HEK293 (cell line): Measurements from ENCODE around the gene ERGIC1.

ENCODE experiments used
- REST ChIP-seq: fragments of 450-650 bp; formaldehyde crosslinking; IDR thresholded peaks from 2 replicates; pipeline ENCODE4 v1.5.1; 2016; ENCODE audit warnings: missing biosample characterization, missing genetic modification characterization
- ZBTB1 ChIP-seq: fragments of 450-650 bp; formaldehyde crosslinking; IDR thresholded peaks from 2 replicates; pipeline ENCODE4 v1.5.1; 2016; ENCODE audit warnings: missing biosample characterization, missing genetic modification characterization
- ZBTB7A ChIP-seq: fragments of 450-650 bp; formaldehyde crosslinking; IDR thresholded peaks from 2 replicates; pipeline ENCODE4 v1.5.1; 2016; ENCODE audit warnings: low read depth, missing biosample characterization, missing genetic modification characterization
- ZNF549 ChIP-seq: fragments of 450-650 bp; IDR thresholded peaks from 2 replicates; pipeline ENCODE4 v1.5.1; 2018; ENCODE audit warnings: missing biosample characterization, missing genetic modification characterization, mild to moderate bottlenecking, inconsistent platforms, moderate library complexity
- TF ChIP-seq, protein P1 (sequence below): fragments of 450-650 bp; formaldehyde crosslinking; IDR thresholded peaks from 2 replicates; pipeline ENCODE4 v1.5.1; 2016; ENCODE audit warnings: missing biosample characterization, missing genetic modification characterization
- TF ChIP-seq, protein P2 (sequence below): fragments of 450-650 bp; formaldehyde crosslinking; optimal IDR thresholded peaks from 2 replicates; pipeline ENCODE3; 2016; ENCODE audit warnings: missing biosample characterization, mild to moderate bottlenecking, missing genetic modification characterization
- TF ChIP-seq, protein P3 (sequence below): fragments of 450-650 bp; formaldehyde crosslinking; IDR thresholded peaks from 2 replicates; pipeline ENCODE4 v1.5.1; 2016; ENCODE audit warnings: missing biosample characterization, missing genetic modification characterization, low read depth

DNA sequence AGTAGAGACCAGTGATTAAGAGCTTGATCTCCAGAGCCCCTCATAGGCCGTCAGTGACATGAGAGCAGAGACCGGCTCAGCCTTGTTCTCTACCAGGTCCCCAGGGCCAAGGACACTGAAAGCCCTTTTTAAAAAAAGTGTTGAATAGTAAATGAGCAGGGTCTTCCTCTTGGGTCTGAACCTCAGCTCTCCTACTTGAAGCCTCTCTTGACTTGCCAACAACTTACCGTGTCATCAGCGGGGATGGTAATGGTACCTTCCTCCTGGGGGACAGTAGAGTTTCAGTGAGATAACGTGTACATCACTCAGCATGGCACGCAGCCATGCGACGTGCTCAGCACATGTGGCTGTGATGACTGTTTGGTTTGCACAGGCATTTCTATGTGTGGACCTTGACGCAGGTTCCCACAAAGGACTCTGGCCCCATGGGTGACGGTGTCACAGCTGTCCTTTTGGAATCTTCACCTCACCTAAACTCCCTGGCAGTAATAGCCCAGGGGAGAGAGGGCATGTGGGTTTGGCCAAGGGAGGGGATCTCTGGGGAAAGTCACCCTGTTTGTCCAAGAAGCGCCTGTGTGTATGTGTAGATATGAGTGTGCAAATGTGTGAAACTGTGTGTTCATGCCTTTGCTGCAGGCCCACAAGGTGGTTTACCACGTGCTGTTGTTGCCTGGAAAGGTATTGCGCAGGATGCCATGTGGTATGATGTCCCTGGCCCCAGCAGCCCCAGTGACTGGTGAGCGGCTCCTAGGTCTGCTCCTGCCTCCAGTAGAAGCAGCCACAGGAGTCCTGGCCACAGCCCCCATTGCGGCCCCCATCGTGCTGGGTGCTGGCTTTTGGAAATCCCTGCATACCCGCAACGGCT, 18.7 kb downstream of the ERGIC1 start:
- TF ChIP-seq, protein P1, sequence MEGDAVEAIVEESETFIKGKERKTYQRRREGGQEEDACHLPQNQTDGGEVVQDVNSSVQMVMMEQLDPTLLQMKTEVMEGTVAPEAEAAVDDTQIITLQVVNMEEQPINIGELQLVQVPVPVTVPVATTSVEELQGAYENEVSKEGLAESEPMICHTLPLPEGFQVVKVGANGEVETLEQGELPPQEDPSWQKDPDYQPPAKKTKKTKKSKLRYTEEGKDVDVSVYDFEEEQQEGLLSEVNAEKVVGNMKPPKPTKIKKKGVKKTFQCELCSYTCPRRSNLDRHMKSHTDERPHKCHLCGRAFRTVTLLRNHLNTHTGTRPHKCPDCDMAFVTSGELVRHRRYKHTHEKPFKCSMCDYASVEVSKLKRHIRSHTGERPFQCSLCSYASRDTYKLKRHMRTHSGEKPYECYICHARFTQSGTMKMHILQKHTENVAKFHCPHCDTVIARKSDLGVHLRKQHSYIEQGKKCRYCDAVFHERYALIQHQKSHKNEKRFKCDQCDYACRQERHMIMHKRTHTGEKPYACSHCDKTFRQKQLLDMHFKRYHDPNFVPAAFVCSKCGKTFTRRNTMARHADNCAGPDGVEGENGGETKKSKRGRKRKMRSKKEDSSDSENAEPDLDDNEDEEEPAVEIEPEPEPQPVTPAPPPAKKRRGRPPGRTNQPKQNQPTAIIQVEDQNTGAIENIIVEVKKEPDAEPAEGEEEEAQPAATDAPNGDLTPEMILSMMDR (tag by site-specific recombination) = no peak
- TF ChIP-seq, protein P2, sequence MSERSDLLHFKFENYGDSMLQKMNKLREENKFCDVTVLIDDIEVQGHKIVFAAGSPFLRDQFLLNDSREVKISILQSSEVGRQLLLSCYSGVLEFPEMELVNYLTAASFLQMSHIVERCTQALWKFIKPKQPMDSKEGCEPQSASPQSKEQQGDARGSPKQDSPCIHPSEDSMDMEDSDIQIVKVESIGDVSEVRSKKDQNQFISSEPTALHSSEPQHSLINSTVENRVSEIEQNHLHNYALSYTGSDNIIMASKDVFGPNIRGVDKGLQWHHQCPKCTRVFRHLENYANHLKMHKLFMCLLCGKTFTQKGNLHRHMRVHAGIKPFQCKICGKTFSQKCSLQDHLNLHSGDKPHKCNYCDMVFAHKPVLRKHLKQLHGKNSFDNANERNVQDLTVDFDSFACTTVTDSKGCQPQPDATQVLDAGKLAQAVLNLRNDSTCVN (tag by site-specific recombination) = no peak
- TF ChIP-seq ZBTB1 (tag by site-specific recombination) (no peak), ZBTB7A (no peak), REST (tag by site-specific recombination) (no peak), ZNF549 (tag by site-specific recombination) (no peak)
- TF ChIP-seq, protein P3, sequence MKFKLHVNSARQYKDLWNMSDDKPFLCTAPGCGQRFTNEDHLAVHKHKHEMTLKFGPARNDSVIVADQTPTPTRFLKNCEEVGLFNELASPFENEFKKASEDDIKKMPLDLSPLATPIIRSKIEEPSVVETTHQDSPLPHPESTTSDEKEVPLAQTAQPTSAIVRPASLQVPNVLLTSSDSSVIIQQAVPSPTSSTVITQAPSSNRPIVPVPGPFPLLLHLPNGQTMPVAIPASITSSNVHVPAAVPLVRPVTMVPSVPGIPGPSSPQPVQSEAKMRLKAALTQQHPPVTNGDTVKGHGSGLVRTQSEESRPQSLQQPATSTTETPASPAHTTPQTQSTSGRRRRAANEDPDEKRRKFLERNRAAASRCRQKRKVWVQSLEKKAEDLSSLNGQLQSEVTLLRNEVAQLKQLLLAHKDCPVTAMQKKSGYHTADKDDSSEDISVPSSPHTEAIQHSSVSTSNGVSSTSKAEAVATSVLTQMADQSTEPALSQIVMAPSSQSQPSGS (tag by site-specific recombination) = no peak
